ENCODE data around the gene BAZ1A. TPM values are rescaled to one million over a fixed set of nuclear protein-coding genes. Genes with fewer than 3 reads are reported as not detected.
"Not testable (repeated sequence)": the region's sequence is repeated elsewhere in the genome, so short reads cannot be mapped to it uniquely, and the experiment has no call there.

The BAZ1A gene
- total and polyA plus RNA-seq, 2 of the 8 experiments (the other 6 are each of a cell fraction or from before 2014, with no cell fraction given): 8.0 to 23.1 TPM

GRCh38 chr14:34741840-34742239 lies 133.3 kb downstream of the BAZ1A start:
- no peak overlapping the region for H2BK12ac ChIP-seq (ENCODE audit: low read depth, low read length)
- no peak overlapping the region for H3K4ac ChIP-seq (replicated peaks; ENCODE audit: insufficient read length, low read depth, low read length)
- no peaks in the 10 kb centered on the region for H3K36me3 ChIP-seq (ENCODE audit: control insufficient read depth in 2 of 4, insufficient read depth in 4 of 4, low read length in 3 of 4)
- no peaks in the 10 kb centered on the region for H3K27me3 ChIP-seq (replicated peaks in 1 of 4; ENCODE audit: control insufficient read depth in 3 of 4, extremely low read depth in 1 of 4, insufficient read depth in 3 of 4, low read length in 3 of 4)
- H4K8ac ChIP-seq (ENCODE audit: extremely low read depth, insufficient read depth, low read length): no peak overlapping the region
- H3K27ac ChIP-seq (ENCODE audit: low read depth, low read length): no peak overlapping the region
- H3K4me3 ChIP-seq (ENCODE audit: extremely low read depth in 1 of 4, insufficient read depth in 2 of 4, low read depth in 3 of 4, low read length in 4 of 4): no peak overlapping the region
- H2BK20ac ChIP-seq (ENCODE audit: low read length): no peak overlapping the region
- H4K5ac ChIP-seq (ENCODE audit: insufficient read length, low read depth, low read length): no peak overlapping the region
- H3K79me1 ChIP-seq (ENCODE audit: low read depth, low read length): no peaks in the 10 kb centered on the region
- H2AK5ac ChIP-seq (ENCODE audit: low read depth, low read length): no peak overlapping the region
- H3K4me2 ChIP-seq (ENCODE audit: insufficient read depth in 1 of 2, low read depth in 2 of 2, low read length in 2 of 2): no peak overlapping the region
- no peak overlapping the region for H3K23ac ChIP-seq (ENCODE audit: insufficient read length)
- H4K20me1 ChIP-seq (replicated peaks in 1 of 2; ENCODE audit: control insufficient read depth in 1 of 2, insufficient read depth in 2 of 2, low read length in 2 of 2): no peaks in the 10 kb centered on the region
- no peak overlapping the region for H2AFZ ChIP-seq (ENCODE audit: low read length)
- DNase-seq (ENCODE audit: low read depth in 1 of 2, low spot score in 2 of 2) (no peak), FAIRE-seq (no peak)
- H3K18ac ChIP-seq (ENCODE audit: extremely low read depth, low read length): no peak overlapping the region
- H3K56ac ChIP-seq (replicated peaks; ENCODE audit: insufficient read length, low read depth, low read length): no peak overlapping the region
- H2BK120ac ChIP-seq (replicated peaks; ENCODE audit: low read depth, low read length): no peak overlapping the region
- H2BK5ac ChIP-seq (ENCODE audit: low read depth, low read length): no peak overlapping the region
- no peaks in the 10 kb centered on the region for H3K4me1 ChIP-seq (replicated peaks in 1 of 4; ENCODE audit: control insufficient read depth in 3 of 4, insufficient read depth in 4 of 4, low read length in 3 of 4)
- ChIA-PET CTCF (ENCODE audit: partially characterized antibody) (no interaction called here), POLR2A (ENCODE audit: partially characterized antibody) (no interaction called here)
- TF ChIP-seq POLR2A (IDR thresholded peaks at IDR 0.05; ENCODE audit: control extremely low read depth in 1 of 2, low read depth in 2 of 2, low read length in 2 of 2) (no peak), MAFK (IDR thresholded peaks at IDR 0.05; ENCODE audit: low read depth, low read length) (0 out of 2 replicates have a peak, but pooled peaks have one; percentile 12)
- H3K14ac ChIP-seq (ENCODE audit: insufficient read length): no peak overlapping the region
- no peaks in the 10 kb centered on the region for H3K79me2 ChIP-seq (ENCODE audit: control insufficient read depth in 1 of 2, insufficient read depth in 2 of 2, low read length in 2 of 2)
- H3K9ac ChIP-seq (replicated peaks in 1 of 4; ENCODE audit: extremely low read depth in 1 of 4, low read depth in 3 of 4, low read length in 3 of 4): no peak overlapping the region
- WGBS, 2 experiments (ENCODE audit: extremely low coverage in 1 of 2, insufficient coverage in 1 of 2, insufficient read length in 1 of 2, insufficient replicate concordance in 2 of 2, low coverage in 1 of 2, low lambda C conversion rate in 2 of 2, missing lambda C conversion rate in 1 of 2): 100% methylated on average over 1 of the region's 1 CpG; no CpG with 5 or more reads in 1 of the 2 experiments
- H3K9me3 ChIP-seq (ENCODE audit: insufficient read depth in 2 of 2, low read depth in 1 of 2, low read length in 1 of 2): no peaks in the 10 kb centered on the region
- no peak overlapping the region for H4K91ac ChIP-seq (replicated peaks; ENCODE audit: insufficient read length, low read length)
- no peaks in the 10 kb centered on the region for H3K23me2 ChIP-seq (ENCODE audit: low read depth, low read length)
- H2BK15ac ChIP-seq (ENCODE audit: low read length): no peak overlapping the region

GRCh38 chr14:34740139-34740538 lies 135.0 kb downstream of the BAZ1A start:
- H2AK5ac ChIP-seq (ENCODE audit: low read depth, low read length); H2BK120ac ChIP-seq (replicated peaks; ENCODE audit: low read depth, low read length); H3K79me1 ChIP-seq (ENCODE audit: low read depth, low read length); H3K14ac ChIP-seq (ENCODE audit: insufficient read length); H2BK5ac ChIP-seq (ENCODE audit: low read depth, low read length); H2BK15ac ChIP-seq (ENCODE audit: low read length); H3K27me3 ChIP-seq (replicated peaks in 1 of 4; ENCODE audit: control insufficient read depth in 3 of 4, extremely low read depth in 1 of 4, insufficient read depth in 3 of 4, low read length in 3 of 4); H2AFZ ChIP-seq (ENCODE audit: low read length); H3K18ac ChIP-seq (ENCODE audit: extremely low read depth, low read length); H3K27ac ChIP-seq (ENCODE audit: low read depth, low read length); H3K4me2 ChIP-seq (ENCODE audit: insufficient read depth in 1 of 2, low read depth in 2 of 2, low read length in 2 of 2); H3K9ac ChIP-seq (replicated peaks in 1 of 4; ENCODE audit: extremely low read depth in 1 of 4, low read depth in 3 of 4, low read length in 3 of 4); H4K91ac ChIP-seq (replicated peaks; ENCODE audit: insufficient read length, low read length); H4K8ac ChIP-seq (ENCODE audit: extremely low read depth, insufficient read depth, low read length); H3K23ac ChIP-seq (ENCODE audit: insufficient read length); H3K36me3 ChIP-seq (ENCODE audit: control insufficient read depth in 2 of 4, insufficient read depth in 4 of 4, low read length in 3 of 4); H3K4me3 ChIP-seq (ENCODE audit: extremely low read depth in 1 of 4, insufficient read depth in 2 of 4, low read depth in 3 of 4, low read length in 4 of 4); H3K4ac ChIP-seq (replicated peaks; ENCODE audit: insufficient read length, low read depth, low read length); H2BK20ac ChIP-seq (ENCODE audit: low read length); H3K79me2 ChIP-seq (ENCODE audit: control insufficient read depth in 1 of 2, insufficient read depth in 2 of 2, low read length in 2 of 2); H3K4me1 ChIP-seq (replicated peaks in 1 of 4; ENCODE audit: control insufficient read depth in 3 of 4, insufficient read depth in 4 of 4, low read length in 3 of 4); DNase-seq (ENCODE audit: low read depth in 1 of 2, low spot score in 2 of 2); H2BK12ac ChIP-seq (ENCODE audit: low read depth, low read length); H3K9me3 ChIP-seq (ENCODE audit: insufficient read depth in 2 of 2, low read depth in 1 of 2, low read length in 1 of 2); FAIRE-seq; H4K20me1 ChIP-seq (replicated peaks in 1 of 2; ENCODE audit: control insufficient read depth in 1 of 2, insufficient read depth in 2 of 2, low read length in 2 of 2); H3K23me2 ChIP-seq (ENCODE audit: low read depth, low read length); H3K56ac ChIP-seq (replicated peaks; ENCODE audit: insufficient read length, low read depth, low read length); H4K5ac ChIP-seq (ENCODE audit: insufficient read length, low read depth, low read length): not testable (repeated sequence)
- WGBS, 2 experiments (ENCODE audit: extremely low coverage in 1 of 2, insufficient coverage in 1 of 2, insufficient read length in 1 of 2, insufficient replicate concordance in 2 of 2, low coverage in 1 of 2, low lambda C conversion rate in 2 of 2, missing lambda C conversion rate in 1 of 2): 85% methylated on average over 6 of the region's 6 CpGs; no CpG with 5 or more reads in 1 of the 2 experiments
- POLR2A ChIA-PET (ENCODE audit: partially characterized antibody): interaction anchor here (0.7 kb wide), 1 partner anchor 120 kb away, joined by 3 read pairs; no protein-coding TSS in a partner anchor
- CTCF ChIA-PET (ENCODE audit: partially characterized antibody): interaction anchor here (0.6 to 1.2 kb wide), 3 partner anchors 17 to 241 kb away, joined by 3 to 6 read pairs (median 3); no protein-coding TSS in a partner anchor
